Activated CD4-positive, alpha-beta T cell treated with anti-CD3 and anti-CD28 coated beads for 36 hours (primary cell): ENCODE results near the gene VPS37B. TPM values are rescaled to one million over a fixed set of nuclear protein-coding genes. Genes with fewer than 3 reads are reported as not detected.

ENCODE experiments used
- ATAC-seq: fragments of 200-7000 bp; cut with Tn5 transposase; one replicate; pipeline ENCODE4 v1.10.0; 2021; ENCODE audit warnings: mild to moderate bottlenecking, moderate library complexity
- CTCF ChIA-PET: fragments of 350-600 bp; sonication (Branson Sonifier 250); formaldehyde crosslinking; loops from one replicate; lab custom pipeline; 2021; ENCODE audit warnings: antibody characterized with exemption; lab: Charles Lee
- POLR2A ChIA-PET: fragments of 350-600 bp; sonication (Branson Sonifier 250); formaldehyde crosslinking; loops from one replicate; lab custom pipeline; 2021; ENCODE audit warnings: antibody characterized with exemption, inconsistent platforms; lab: Charles Lee
- DNase-seq: peaks from one replicate; pipeline ENCODE4 v3.0.0-alpha.2; 2020
- H3K27ac Mint-ChIP-seq: one replicate; pipeline ENCODE4 v1.8.0; 2021; ENCODE audit warnings: mixed read lengths
- H3K27me3 Mint-ChIP-seq: one replicate; pipeline ENCODE4 v1.8.0; 2021; ENCODE audit warnings: mixed read lengths
- H3K36me3 Mint-ChIP-seq: one replicate; pipeline ENCODE4 v1.8.0; 2021; ENCODE audit warnings: low read depth, mixed read lengths
- H3K4me1 Mint-ChIP-seq: one replicate; pipeline ENCODE4 v1.8.0; 2021; ENCODE audit warnings: mixed read lengths
- H3K4me3 Mint-ChIP-seq: one replicate; pipeline ENCODE4 v1.8.0; 2021; ENCODE audit warnings: mild to moderate bottlenecking, moderate library complexity, mixed read lengths
- H3K9me3 Mint-ChIP-seq: one replicate; pipeline ENCODE4 v1.8.0; 2021; ENCODE audit warnings: low read depth, mixed read lengths
- intact Hi-C, 2 experiments: fragments of 100-400 bp; cut with DNase I in 1 of 2; cut with micrococcal nuclease in 1 of 2; formaldehyde crosslinking; loops; one replicate each; pipeline versions ENCODE4 v1.14.2 to v1.15.1; 2022 to 2024; cut with DNase I, micrococcal nuclease
- total RNA-seq, 2 experiments: library from RNA; stranded (reverse); gene quantifications; one replicate each; pipeline ENCODE4 v1.2.3, GENCODE V29; 2021

Gene VPS37B
- total RNA-seq, 2 experiments from 2014 or later: 9.4 to 11.4 TPM

DNA sequence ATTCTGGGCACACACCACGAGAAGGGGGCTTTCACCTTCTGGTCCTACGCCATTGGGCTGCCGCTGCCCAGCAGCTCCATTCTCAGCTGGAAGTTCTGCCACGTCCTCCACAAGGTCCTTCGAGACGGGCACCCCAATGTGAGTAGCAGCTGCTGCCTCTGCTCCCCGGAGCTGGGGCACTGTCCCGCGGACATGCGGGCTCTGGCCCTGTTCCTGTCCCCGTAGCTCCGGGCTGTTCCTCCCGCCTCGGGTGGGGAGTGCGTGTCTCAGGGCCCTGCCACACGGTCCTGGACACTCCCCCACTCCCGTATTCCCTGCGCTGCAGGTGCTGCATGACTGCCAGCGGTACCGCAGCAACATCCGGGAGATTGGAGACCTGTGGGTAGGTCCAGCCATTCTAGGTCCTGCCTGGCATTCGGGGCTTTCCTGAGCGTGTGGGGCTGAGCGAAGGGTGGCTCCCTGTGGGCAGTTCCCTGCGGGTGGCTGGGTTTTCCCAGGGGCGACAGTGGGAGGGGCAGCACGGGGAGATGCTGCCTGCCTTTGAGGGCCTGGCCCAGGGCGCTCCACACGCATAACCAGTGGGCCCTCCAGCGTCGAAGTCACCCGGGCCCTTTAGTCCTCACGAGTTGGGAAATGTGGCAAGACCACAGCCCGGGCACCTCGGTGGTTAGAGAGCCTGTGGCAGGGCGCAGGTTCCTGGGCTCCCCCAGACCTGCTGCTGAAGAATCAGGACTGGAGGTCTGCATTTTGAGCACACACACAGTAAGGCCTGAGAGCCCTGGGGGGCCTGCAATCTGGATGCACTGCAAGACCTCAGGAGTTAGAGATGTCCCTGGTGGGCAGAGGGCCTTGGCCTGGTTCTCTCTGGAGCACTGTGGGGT, 47.2 kb downstream of the VPS37B start:
- CTCF ChIA-PET: interaction anchor here (0.7 to 1.4 kb wide), 2 partner anchors 14 to 22 kb away, joined by 3 to 4 read pairs; no protein-coding TSS in a partner anchor
- H3K4me3 Mint-ChIP-seq: no peak overlapping the region
- intact Hi-C loops: no loop called here
- POLR2A ChIA-PET: no interaction called here
- no peaks in the 10 kb centered on the region for H3K9me3 Mint-ChIP-seq
- no peak for ATAC-seq
- no peak for DNase-seq
- H3K27me3 Mint-ChIP-seq: no peaks in the 10 kb centered on the region
- no peaks in the 10 kb centered on the region for H3K36me3 Mint-ChIP-seq
- no peak overlapping the region for H3K27ac Mint-ChIP-seq
- H3K4me1 Mint-ChIP-seq: no peaks in the 10 kb centered on the region

GRCh38 chr12:122847921-122848421, 48.0 kb downstream of the VPS37B start:
- no peaks in the 10 kb centered on the region for H3K36me3 Mint-ChIP-seq
- DNase-seq (no peak), ATAC-seq (no peak)
- H3K27ac Mint-ChIP-seq: no peak overlapping the region
- H3K4me3 Mint-ChIP-seq: no peak overlapping the region
- POLR2A ChIA-PET: interaction anchor here (0.6 to 0.7 kb wide), 2 partner anchors 16 to 20 kb away, joined by 3 to 6 read pairs; no protein-coding TSS in a partner anchor
- H3K4me1 Mint-ChIP-seq: no peaks in the 10 kb centered on the region
- CTCF ChIA-PET: interaction anchor here (0.8 to 1.4 kb wide), 2 partner anchors 11 to 21 kb away, joined by 3 to 4 read pairs; no protein-coding TSS in a partner anchor
- no peaks in the 10 kb centered on the region for H3K27me3 Mint-ChIP-seq
- no peaks in the 10 kb centered on the region for H3K9me3 Mint-ChIP-seq
- intact Hi-C loops: no loop called here

DNA sequence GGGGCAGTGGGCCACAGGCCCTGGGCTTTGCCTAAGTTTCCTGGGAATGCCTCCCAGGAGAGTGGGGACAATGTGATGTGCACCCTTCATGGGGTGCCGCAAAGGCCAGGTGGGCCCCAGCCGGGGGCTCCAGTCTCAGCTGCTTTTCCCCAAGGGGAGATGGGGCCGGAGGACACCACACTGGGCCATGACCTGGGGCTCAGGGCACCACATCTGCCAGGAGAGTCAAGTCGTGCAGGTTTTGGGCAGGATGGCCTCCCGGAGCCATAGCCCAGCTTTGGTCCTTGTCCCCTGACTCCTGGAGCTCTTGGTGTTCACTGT, 48.4 kb downstream of the VPS37B start:
- ChIA-PET CTCF (interaction anchor here (0.8 to 1.4 kb wide), 2 partner anchors 12 to 21 kb away, joined by 3 to 4 read pairs; no protein-coding TSS in a partner anchor), POLR2A (interaction anchor here (0.6 to 0.7 kb wide), 2 partner anchors 15 to 20 kb away, joined by 3 to 6 read pairs; no protein-coding TSS in a partner anchor)
- Mint-ChIP-seq H3K4me1 (no peaks in the 10 kb centered on the region), H3K36me3 (no peaks in the 10 kb centered on the region), H3K4me3 (no peak overlapping the region), H3K27me3 (no peaks in the 10 kb centered on the region), H3K9me3 (no peaks in the 10 kb centered on the region), H3K27ac (no peak overlapping the region)
- no peak for ATAC-seq
- intact Hi-C loops: no loop called here
- DNase-seq: no peak

- no peak for DNase-seq
- ChIA-PET CTCF (interaction anchor here (0.6 to 1.1 kb wide), 3 partner anchors 13 to 258 kb away, joined by 3 to 4 read pairs (median 3); no protein-coding TSS in a partner anchor), POLR2A (no interaction called here)
- H3K4me3 Mint-ChIP-seq: no peak overlapping the region
- no peaks in the 10 kb centered on the region for H3K4me1 Mint-ChIP-seq
- H3K27me3 Mint-ChIP-seq: no peaks in the 10 kb centered on the region
- no peak for ATAC-seq
- H3K9me3 Mint-ChIP-seq: no peaks in the 10 kb centered on the region
- intact Hi-C loops: no loop called here
- no peaks in the 10 kb centered on the region for H3K36me3 Mint-ChIP-seq
- no peak overlapping the region for H3K27ac Mint-ChIP-seq
Measured at GRCh38 chr12:122846622-122847515, 49.1 kb downstream of the VPS37B start.

DNA sequence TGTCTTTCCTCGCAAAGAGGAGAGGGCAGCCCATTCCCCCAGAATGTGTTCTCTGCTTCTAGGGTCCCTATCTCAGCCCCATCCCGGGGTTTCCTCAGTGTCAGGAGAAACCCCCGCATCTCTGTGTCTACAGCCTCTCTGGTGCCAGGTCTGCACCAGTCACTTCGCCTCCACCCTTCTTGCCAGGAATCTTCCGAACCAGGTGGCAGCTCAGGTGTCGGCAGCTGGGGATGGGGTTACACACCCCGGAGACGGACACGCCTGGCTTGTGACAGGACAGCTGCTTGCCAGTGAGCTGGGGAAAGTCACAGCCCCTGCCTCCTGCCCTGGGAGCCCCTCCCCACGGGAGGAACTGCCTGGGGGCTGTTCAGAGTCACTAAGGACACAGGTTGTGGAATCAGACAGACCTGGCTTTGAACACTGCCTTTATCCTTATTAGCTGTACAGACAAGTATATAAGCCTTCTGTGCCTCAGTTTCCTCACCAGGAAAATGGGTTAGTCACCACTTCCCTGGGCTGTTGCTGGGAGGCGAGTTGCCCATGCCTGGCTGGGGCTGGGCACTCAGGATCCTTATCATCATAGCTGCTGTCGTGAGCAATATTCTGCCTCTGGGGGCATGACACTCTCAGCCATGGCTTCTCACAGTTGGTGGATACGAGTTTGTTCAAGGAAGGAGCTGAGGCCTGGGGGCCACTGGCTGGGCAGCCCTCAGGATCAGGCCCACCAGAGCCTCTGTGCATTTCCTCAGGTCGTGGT, 49.9 kb downstream of the VPS37B start:
- Mint-ChIP-seq H3K9me3 (no peaks in the 10 kb centered on the region), H3K36me3 (no peaks in the 10 kb centered on the region), H3K4me1 (no peaks in the 10 kb centered on the region), H3K27ac (no peak overlapping the region), H3K4me3 (no peak overlapping the region), H3K27me3 (no peaks in the 10 kb centered on the region)
- CTCF ChIA-PET: interaction anchor here (0.6 to 1.1 kb wide), 3 partner anchors 15 to 259 kb away, joined by 3 to 5 read pairs (median 4); no protein-coding TSS in a partner anchor
- ATAC-seq (no peak), DNase-seq (no peak)
- intact Hi-C loops: no loop called here
- POLR2A ChIA-PET: interaction anchor here (0.6 kb wide), 1 partner anchor 12 kb away, joined by 4 read pairs; no protein-coding TSS in a partner anchor

DNA sequence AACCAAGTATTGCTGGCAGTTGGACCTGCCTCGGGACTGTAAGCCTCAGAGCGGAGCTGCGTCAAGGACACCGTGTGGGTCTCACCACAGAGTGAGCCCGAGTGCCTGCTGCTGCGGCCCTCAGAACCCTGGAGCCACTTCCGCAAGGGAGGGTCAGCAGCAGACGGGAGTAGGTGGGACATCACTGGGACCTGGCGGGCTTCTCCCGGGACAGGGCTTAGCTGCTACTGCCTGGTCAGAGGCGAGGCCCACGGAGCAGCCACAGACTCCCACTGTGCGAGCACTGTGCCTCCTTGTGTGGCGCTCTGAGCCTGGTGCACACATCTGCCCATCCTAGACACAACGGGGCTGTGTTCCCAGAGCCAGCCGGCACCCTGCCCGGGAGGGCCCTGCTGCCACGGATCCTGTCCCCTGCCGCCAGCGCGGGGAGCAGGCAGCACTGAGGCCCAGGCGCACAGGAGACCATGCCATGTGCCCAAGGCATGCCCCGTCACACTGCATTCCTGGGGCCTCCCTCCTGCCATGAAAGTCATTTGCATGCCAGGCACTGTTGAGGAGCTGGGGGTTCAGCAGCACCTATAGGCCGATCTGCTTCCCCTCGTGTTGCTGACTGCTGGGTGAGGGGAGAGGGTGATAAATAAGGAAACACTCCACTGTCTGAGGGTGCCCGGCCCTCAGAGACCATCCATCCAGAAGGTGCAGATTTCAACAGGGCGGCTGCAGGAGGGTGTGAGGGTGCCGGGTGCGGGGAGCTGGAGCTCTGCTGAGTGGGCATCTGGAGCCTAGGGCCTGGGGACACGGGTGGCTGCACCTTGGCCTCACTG, 50.7 kb downstream of the VPS37B start:
- Mint-ChIP-seq H3K27me3 (no peaks in the 10 kb centered on the region), H3K9me3 (no peaks in the 10 kb centered on the region), H3K36me3 (no peaks in the 10 kb centered on the region), H3K4me3 (no peak overlapping the region), H3K4me1 (peaks cover 3% of the 10 kb centered on the region), H3K27ac (no peak overlapping the region)
- ATAC-seq (no peak), DNase-seq (no peak)
- CTCF ChIA-PET: interaction anchor here (1.0 to 1.1 kb wide), 2 partner anchors 16 to 20 kb away, joined by 4 to 5 read pairs; no protein-coding TSS in a partner anchor
- POLR2A ChIA-PET: interaction anchor here (0.6 to 0.7 kb wide), 3 partner anchors 9 to 70 kb away, joined by 3 to 6 read pairs (median 4); no protein-coding TSS in a partner anchor
- intact Hi-C loops: no loop called here

GRCh38 chr12:122844366-122844971, 51.5 kb downstream of the VPS37B start:
- Mint-ChIP-seq H3K27ac (no peak overlapping the region), H3K4me3 (no peak overlapping the region), H3K4me1 (peaks cover 5% of the 10 kb centered on the region), H3K9me3 (no peaks in the 10 kb centered on the region), H3K27me3 (no peaks in the 10 kb centered on the region), H3K36me3 (no peaks in the 10 kb centered on the region)
- POLR2A ChIA-PET: interaction anchor here (0.6 to 0.7 kb wide), 2 partner anchors 8 to 57 kb away, joined by 3 read pairs; no protein-coding TSS in a partner anchor
- intact Hi-C loops: no loop called here
- ATAC-seq: no peak
- DNase-seq: no peak
- CTCF ChIA-PET: interaction anchor here (1.2 kb wide), 1 partner anchor 18 kb away, joined by 3 read pairs; no protein-coding TSS in a partner anchor

GRCh38 chr12:122843455-122843854, 52.5 kb downstream of the VPS37B start:
- no peaks in the 10 kb centered on the region for H3K36me3 Mint-ChIP-seq
- POLR2A ChIA-PET: interaction anchor here (0.6 kb wide), 1 partner anchor 58 kb away, joined by 3 read pairs; no protein-coding TSS in a partner anchor
- H3K9me3 Mint-ChIP-seq: no peaks in the 10 kb centered on the region
- CTCF ChIA-PET: interaction anchor here (0.6 to 1.2 kb wide), 2 partner anchors 19 to 109 kb away, joined by 3 read pairs; no protein-coding TSS in a partner anchor
- H3K4me1 Mint-ChIP-seq: peaks cover 5% of the 10 kb centered on the region
- H3K27ac Mint-ChIP-seq: no peak overlapping the region
- no peak for DNase-seq
- H3K27me3 Mint-ChIP-seq: no peaks in the 10 kb centered on the region
- H3K4me3 Mint-ChIP-seq: no peak overlapping the region
- intact Hi-C loops: no loop called here
- ATAC-seq: no peak

DNA sequence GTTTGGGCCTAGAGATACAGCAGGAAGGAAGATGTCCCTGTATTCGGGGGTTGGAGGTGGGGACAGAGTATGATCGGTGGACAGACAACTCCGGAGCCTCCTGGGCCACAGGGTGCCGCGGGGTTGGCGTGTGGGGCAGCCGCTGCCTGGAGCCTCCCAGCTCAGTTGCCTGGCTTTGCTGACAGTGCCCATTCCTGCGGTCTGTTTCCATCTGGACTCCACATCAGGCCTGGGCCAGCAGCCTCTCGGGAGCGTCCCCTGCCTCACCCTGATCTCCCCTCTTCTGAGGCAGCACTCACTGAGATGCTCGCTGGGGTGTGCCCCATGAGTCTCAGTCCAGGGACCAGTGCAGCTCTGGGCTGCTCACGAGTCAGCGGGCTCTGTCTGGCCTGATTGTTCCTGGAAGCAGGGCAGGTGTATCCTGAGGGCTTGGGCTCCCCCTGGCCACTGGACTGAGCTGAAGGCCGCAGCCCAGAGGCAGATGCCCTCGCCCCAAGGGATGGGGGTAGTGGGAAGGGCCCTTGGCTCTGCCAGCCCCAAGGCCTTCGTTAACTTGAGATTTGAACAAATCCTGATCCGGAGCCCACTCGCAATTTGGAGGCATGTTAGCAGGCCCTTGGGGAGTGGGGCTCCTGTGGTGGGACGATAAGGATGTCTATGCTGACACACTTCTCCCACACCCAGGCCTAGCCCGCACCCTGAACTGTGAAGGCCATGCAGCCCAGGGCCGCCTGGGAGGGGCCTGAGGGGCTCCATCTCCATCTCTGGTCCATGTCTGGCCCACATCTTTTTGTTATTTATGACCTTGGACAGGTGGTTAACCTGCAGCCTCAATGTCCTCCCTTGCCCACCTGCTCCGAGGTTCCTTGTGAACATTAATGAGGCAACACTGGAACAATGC, 53.2 kb downstream of the VPS37B start:
- H3K36me3 Mint-ChIP-seq: no peaks in the 10 kb centered on the region
- no peaks in the 10 kb centered on the region for H3K27me3 Mint-ChIP-seq
- ATAC-seq (no peak), DNase-seq (no peak)
- peaks cover 8% of the 10 kb centered on the region for H3K4me1 Mint-ChIP-seq
- no peaks in the 10 kb centered on the region for H3K9me3 Mint-ChIP-seq
- CTCF ChIA-PET: interaction anchor here (0.6 to 1.2 kb wide), 5 partner anchors 10 to 204 kb away, joined by 3 to 4 read pairs (median 3); no protein-coding TSS in a partner anchor
- H3K27ac Mint-ChIP-seq: no peak overlapping the region
- H3K4me3 Mint-ChIP-seq: no peak overlapping the region
- POLR2A ChIA-PET: no interaction called here
- intact Hi-C loops: no loop called here
